ENCODE data around the gene PDE6G.
A peak's percentile ranks its signal among the peaks of the same experiment; 100 is the strongest.

Gene PDE6G

DNA sequence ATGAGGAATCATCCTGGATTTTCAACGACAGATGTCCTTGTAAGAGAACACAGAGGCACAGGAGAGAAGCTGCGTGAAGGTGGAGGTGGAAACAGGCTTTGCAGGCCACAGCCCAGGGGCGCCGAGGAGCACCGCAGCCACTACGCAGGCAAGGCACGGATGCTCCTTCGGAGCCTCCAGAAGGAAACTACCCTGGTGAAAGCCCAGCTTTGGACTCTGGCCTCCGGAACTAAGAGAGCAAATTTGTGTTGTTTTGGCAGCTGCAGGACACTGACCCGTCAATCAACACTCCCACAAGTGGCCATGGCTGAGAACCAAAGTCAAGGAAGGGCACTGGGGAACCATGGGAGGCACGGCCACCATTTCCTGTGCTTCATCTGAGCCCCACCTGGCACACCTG, 23.8 kb upstream of the PDE6G start:
- TF ChIP-seq CSDC2 (CRISPR knock-in tag; IDR thresholded peaks at IDR 0.05) (no peak), ZFP30 (CRISPR knock-in tag; IDR thresholded peaks at IDR 0.05) (no peak), ZNF8 (CRISPR knock-in tag; IDR thresholded peaks at IDR 0.05) (no peak), ESRRG (CRISPR knock-in tag; IDR thresholded peaks at IDR 0.05) (no peak), BACH2 (CRISPR knock-in tag; IDR thresholded peaks at IDR 0.05; ENCODE audit: borderline replicate concordance) (no peak), ZFP3 (CRISPR knock-in tag; IDR thresholded peaks at IDR 0.05) (no peak), TCF4 (CRISPR knock-in tag; IDR thresholded peaks at IDR 0.05; ENCODE audit: borderline replicate concordance) (no peak), PPARA (CRISPR knock-in tag; IDR thresholded peaks at IDR 0.05; ENCODE audit: borderline replicate concordance) (no peak), RARB (CRISPR knock-in tag; IDR thresholded peaks at IDR 0.05) (no peak), GLIS3 (CRISPR knock-in tag; IDR thresholded peaks at IDR 0.05) (no peak), TOX (CRISPR knock-in tag; IDR thresholded peaks at IDR 0.05; ENCODE audit: borderline replicate concordance) (no peak), ISL1 (CRISPR knock-in tag; IDR thresholded peaks at IDR 0.05) (no peak), SNAI2 (CRISPR knock-in tag; IDR thresholded peaks at IDR 0.05) (no peak), OSR1 (CRISPR knock-in tag; IDR thresholded peaks at IDR 0.05) (no peak)
- TF ChIP-seq, protein P1, sequence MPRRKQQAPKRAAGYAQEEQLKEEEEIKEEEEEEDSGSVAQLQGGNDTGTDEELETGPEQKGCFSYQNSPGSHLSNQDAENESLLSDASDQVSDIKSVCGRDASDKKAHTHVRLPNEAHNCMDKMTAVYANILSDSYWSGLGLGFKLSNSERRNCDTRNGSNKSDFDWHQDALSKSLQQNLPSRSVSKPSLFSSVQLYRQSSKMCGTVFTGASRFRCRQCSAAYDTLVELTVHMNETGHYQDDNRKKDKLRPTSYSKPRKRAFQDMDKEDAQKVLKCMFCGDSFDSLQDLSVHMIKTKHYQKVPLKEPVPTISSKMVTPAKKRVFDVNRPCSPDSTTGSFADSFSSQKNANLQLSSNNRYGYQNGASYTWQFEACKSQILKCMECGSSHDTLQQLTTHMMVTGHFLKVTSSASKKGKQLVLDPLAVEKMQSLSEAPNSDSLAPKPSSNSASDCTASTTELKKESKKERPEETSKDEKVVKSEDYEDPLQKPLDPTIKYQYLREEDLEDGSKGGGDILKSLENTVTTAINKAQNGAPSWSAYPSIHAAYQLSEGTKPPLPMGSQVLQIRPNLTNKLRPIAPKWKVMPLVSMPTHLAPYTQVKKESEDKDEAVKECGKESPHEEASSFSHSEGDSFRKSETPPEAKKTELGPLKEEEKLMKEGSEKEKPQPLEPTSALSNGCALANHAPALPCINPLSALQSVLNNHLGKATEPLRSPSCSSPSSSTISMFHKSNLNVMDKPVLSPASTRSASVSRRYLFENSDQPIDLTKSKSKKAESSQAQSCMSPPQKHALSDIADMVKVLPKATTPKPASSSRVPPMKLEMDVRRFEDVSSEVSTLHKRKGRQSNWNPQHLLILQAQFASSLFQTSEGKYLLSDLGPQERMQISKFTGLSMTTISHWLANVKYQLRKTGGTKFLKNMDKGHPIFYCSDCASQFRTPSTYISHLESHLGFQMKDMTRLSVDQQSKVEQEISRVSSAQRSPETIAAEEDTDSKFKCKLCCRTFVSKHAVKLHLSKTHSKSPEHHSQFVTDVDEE (CRISPR knock-in tag; IDR thresholded peaks at IDR 0.05), result no peak
- TF ChIP-seq, protein P2, sequence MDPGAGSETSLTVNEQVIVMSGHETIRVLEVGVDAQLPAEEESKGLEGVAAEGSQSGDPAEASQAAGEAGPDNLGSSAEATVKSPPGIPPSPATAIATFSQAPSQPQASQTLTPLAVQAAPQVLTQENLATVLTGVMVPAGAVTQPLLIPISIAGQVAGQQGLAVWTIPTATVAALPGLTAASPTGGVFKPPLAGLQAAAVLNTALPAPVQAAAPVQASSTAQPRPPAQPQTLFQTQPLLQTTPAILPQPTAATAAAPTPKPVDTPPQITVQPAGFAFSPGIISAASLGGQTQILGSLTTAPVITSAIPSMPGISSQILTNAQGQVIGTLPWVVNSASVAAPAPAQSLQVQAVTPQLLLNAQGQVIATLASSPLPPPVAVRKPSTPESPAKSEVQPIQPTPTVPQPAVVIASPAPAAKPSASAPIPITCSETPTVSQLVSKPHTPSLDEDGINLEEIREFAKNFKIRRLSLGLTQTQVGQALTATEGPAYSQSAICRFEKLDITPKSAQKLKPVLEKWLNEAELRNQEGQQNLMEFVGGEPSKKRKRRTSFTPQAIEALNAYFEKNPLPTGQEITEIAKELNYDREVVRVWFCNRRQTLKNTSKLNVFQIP (CRISPR knock-in tag; IDR thresholded peaks at IDR 0.05; ENCODE audit: borderline replicate concordance, low read depth), result no peak
- TF ChIP-seq, protein P3, sequence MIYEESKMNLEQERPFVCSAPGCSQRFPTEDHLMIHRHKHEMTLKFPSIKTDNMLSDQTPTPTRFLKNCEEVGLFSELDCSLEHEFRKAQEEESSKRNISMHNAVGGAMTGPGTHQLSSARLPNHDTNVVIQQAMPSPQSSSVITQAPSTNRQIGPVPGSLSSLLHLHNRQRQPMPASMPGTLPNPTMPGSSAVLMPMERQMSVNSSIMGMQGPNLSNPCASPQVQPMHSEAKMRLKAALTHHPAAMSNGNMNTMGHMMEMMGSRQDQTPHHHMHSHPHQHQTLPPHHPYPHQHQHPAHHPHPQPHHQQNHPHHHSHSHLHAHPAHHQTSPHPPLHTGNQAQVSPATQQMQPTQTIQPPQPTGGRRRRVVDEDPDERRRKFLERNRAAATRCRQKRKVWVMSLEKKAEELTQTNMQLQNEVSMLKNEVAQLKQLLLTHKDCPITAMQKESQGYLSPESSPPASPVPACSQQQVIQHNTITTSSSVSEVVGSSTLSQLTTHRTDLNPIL (CRISPR knock-in tag; IDR thresholded peaks at IDR 0.05; ENCODE audit: low read depth), result no peak
- TF ChIP-seq, protein P4, sequence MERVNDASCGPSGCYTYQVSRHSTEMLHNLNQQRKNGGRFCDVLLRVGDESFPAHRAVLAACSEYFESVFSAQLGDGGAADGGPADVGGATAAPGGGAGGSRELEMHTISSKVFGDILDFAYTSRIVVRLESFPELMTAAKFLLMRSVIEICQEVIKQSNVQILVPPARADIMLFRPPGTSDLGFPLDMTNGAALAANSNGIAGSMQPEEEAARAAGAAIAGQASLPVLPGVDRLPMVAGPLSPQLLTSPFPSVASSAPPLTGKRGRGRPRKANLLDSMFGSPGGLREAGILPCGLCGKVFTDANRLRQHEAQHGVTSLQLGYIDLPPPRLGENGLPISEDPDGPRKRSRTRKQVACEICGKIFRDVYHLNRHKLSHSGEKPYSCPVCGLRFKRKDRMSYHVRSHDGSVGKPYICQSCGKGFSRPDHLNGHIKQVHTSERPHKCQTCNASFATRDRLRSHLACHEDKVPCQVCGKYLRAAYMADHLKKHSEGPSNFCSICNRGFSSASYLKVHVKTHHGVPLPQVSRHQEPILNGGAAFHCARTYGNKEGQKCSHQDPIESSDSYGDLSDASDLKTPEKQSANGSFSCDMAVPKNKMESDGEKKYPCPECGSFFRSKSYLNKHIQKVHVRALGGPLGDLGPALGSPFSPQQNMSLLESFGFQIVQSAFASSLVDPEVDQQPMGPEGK (CRISPR knock-in tag; IDR thresholded peaks at IDR 0.05; ENCODE audit: borderline replicate concordance), result no peak
- TF ChIP-seq, protein P5, sequence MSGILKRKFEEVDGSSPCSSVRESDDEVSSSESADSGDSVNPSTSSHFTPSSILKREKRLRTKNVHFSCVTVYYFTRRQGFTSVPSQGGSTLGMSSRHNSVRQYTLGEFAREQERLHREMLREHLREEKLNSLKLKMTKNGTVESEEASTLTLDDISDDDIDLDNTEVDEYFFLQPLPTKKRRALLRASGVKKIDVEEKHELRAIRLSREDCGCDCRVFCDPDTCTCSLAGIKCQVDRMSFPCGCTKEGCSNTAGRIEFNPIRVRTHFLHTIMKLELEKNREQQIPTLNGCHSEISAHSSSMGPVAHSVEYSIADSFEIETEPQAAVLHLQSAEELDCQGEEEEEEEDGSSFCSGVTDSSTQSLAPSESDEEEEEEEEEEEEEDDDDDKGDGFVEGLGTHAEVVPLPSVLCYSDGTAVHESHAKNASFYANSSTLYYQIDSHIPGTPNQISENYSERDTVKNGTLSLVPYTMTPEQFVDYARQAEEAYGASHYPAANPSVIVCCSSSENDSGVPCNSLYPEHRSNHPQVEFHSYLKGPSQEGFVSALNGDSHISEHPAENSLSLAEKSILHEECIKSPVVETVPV (CRISPR knock-in tag; IDR thresholded peaks at IDR 0.05), result no peak
- ATAC-seq, result no peak

DNA sequence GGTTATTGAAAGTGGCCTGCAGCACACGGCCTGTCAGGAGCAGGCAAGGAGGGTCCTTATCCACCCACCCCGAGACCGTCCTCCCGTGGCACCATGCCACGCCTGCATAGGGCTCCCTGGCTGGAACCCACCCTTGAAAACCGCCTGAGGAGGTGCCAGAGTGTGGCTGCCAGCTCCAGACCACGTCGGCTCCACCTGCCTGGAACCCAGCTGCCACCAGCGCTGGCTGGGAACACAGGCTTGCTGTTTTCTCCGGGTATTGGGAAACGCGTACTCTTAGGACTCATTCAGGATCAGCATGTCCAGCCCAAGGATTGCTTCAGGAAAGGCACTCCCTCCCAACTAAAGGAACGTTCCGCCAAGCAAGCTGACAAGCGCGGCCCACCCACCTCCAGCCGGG, 20.6 kb upstream of the PDE6G start:
- peak; percentile 16; the same call in 2 of the 3 replicates for ATAC-seq
- TF ChIP-seq, protein P2 (CRISPR knock-in tag; IDR thresholded peaks at IDR 0.05; ENCODE audit: borderline replicate concordance, low read depth), result no peak

DNA sequence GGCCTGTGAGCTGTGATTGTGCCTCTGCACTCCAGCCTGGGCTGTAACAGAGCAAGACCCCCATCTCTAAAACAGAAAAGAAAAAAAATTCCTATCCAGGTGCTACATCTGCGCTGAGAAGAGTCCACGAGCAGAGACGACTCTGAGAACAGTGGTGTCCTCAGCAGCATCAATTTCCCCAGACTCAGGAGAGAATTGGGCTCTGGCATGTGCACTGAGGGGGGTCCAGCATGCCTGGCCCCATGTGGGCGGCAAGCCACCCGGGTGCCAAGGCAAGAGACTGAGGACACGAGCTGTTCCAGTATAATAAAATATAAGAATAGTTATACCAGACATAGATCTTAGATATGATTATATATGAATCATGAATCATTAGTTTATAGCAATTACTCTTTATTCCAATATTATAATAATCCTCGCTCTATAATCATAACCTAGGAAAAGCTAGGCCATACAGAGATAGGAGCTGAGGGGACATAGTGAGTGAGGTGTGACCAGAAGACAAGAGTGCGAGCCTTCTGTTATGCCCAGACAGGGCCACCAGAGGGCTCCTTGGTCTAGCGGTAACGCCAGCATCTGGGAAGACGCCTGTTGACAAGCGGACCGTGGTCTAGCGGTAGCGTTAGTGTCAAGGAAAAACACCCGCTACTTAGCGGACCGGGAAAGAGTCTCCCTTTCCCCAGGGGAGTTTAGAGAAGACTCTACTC, 19.3 kb upstream of the PDE6G start:
- ATAC-seq, result peak; percentile 50
